HG03064 (cell line): Measurements from ENCODE around the gene MICAL2.

Experiments
- ATAC-seq: cut with Tn5 transposase; IDR thresholded peaks from one replicate; pipeline ENCODE4 v1.9.1; 2021; ENCODE audit warnings: low read depth; ENCODE audit not compliant: unreplicated experiment

MICAL2 gene

GRCh38 chr11:12165237-12165875 is 55.0 kb downstream of the MICAL2 start:
- no peak for ATAC-seq

DNA sequence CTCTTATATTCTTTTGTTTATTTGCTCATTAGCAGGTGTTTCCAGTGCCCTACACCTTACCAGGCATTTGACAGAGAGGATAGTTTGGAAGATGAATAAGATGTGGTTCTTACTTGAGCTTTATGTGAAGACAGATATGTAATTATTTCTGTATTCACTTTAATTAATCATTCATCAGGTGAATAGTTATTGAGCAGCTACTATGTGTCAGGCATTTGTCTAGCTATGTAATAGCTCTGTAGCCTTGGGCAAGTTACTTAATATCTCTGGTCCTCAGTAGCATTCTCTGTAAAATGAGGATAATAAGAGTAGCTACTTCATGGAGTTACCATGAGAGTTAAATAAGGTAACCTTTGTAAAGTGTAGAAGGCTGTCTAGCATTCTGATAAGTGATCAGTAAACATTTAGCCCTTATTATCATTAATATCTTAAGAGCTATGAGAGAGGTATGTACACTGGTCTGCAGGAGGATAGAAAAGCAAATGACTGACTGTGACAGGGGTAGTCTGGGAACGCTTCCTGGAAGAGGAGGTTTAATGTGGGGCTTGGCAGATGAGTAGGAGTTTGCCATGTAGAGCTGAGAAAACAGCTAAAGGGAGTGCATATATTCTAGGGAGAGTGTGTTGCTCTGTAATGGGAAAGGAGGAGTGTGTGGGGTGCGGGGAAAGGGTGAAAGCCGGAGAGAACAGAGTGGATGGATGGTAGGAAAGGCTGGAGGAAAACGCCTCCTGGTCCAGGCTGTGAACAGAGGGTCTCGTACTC is 56.1 kb downstream of the MICAL2 start:
- ATAC-seq = no peak

DNA sequence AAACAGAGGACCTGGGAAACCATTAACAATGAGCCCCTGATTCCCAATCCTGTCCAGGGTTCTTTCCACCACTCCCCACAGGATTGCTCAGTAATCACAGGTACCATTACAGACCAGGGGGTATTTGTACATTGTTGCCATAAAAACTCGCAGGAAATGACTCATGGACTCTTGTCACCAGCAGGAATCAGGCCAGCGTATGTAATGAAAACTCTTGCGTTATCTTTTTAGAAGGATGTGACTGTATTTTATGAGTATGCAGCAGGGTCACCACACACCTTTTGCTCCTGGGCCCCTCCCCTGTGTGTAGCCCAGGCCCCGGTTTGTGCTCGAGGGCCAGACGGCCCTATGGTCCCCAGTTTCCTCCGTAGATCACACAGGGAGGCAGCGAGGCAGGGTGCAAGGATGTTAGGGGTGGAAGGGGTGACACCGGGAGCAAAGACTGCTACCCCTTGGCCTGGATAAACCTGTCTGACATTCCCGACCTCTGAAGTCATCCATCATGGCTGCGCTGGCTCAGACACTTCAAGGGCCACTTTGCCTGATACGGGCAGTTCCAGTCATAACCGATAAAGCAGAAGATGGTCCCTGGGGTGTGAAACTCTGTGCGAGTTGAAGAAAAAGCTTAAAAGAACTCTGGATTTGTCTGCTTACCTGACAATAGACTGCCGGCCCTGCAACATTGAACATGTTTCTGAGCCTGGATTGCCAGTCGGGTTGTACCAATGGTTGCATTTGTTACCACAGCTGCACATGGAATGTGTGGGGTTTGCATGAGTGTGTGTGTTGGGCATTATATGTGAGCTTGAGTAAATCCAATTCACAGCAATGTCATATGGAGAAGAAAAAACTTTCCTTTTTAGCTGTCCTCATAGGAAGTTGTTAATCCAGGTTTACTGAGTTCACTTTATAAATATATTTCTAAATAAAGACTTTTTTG is 56.9 kb downstream of the MICAL2 start:
- no peak for ATAC-seq

- ATAC-seq = no peak
Observed at GRCh38 chr11:12168114-12168513, 57.7 kb downstream of the MICAL2 start.

DNA sequence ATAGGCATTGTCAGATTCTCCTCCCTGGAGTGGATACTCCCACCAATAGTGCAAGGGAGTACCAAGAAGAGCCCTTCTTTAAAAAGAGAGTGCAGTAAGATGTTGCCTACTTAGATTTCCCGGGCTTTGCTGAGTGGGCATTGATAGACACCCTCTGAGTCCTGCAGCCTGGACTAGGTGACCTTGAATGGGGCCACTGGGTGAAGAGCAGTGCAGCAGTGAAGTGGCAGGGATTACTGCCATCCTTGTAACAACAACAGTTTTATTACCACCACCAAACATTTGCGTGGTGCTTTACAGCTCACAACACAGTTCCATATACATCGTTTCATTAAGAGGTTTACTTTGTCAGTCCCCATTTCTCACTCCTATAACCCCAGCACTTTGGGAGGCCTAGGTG is 59.4 kb downstream of the MICAL2 start:
- no peak for ATAC-seq

DNA sequence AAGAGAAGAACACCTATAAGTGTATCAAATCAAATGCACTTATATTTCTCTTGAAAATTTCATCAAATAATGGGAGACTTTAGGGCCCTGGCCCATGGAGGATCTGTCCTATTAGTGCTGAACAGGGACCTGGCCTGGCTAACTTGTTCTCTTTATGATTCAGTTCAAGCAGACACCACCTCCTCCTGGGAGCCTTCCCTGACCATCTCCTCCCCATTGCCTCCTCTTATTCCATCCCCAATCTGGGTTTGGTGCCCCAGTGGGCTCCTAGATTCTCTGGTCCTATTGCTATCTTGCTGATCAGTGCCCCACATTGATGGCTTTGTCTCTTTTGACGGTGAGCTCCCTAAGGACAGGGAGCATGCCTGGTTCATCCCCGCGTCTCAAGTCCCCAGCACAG is 60.1 kb downstream of the MICAL2 start:
- ATAC-seq = no peak

GRCh38 chr11:12170984-12171383 is 60.6 kb downstream of the MICAL2 start:
- ATAC-seq = no peak

GRCh38 chr11:12171921-12172320 is 61.5 kb downstream of the MICAL2 start:
- ATAC-seq = no peak

- ATAC-seq = no peak
Observed at GRCh38 chr11:12172493-12173013, 62.2 kb downstream of the MICAL2 start.

GRCh38 chr11:12173111-12173510 is 62.7 kb downstream of the MICAL2 start:
- ATAC-seq = no peak

DNA sequence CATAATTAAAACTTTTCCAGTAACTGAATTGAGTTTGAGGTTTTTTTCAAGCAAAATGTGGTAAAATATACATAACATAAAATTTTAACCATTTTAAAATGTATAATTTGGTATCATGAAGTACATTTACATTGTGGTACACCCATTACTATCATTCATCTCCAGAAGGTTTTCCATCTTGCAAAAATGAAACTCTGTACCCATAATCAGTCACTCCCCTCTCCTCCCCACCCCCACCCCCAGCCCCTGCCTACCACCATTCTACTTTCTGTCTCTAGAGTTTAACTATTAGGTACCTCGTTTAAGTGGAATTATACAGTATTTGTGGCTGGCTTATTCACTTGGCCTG is 63.7 kb downstream of the MICAL2 start:
- ATAC-seq = peak; percentile 38

DNA sequence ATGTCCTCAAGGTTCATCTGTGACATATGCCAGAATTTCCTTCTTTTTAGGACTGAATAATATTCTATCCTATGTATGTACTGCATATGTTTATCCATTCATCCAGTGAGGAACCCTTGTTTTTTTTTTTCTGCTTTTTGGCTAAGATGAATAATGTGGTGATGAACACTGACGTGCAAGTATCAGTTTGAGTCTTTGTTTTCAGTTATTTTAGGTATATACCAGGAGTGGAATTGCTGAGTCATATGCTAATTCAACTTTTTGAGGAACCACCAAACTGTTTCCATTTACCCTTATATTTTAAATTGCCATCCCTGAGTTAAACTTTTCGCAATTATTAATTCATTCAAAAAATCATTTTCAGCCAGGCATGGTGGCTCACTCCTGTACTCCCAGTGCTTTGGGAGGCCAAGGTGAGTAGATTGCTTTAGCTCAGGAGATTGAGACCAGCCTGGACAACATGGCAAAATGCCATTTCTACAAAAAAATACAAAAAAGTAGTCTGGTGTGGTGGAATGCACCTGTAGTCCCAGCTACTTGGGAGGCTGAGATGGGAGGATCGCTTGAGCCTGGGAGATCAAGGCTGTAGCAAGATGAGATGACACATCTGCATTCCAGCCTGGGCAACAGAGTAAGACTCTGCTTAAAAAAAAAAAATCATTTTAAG is 64.2 kb downstream of the MICAL2 start:
- ATAC-seq = peak; percentile 77

- ATAC-seq = no peak
Observed at GRCh38 chr11:12175694-12176241, 65.4 kb downstream of the MICAL2 start.

GRCh38 chr11:12176410-12176809 is 66.0 kb downstream of the MICAL2 start:
- ATAC-seq = no peak

GRCh38 chr11:12177739-12178338 is 67.4 kb downstream of the MICAL2 start:
- ATAC-seq = no peak

DNA sequence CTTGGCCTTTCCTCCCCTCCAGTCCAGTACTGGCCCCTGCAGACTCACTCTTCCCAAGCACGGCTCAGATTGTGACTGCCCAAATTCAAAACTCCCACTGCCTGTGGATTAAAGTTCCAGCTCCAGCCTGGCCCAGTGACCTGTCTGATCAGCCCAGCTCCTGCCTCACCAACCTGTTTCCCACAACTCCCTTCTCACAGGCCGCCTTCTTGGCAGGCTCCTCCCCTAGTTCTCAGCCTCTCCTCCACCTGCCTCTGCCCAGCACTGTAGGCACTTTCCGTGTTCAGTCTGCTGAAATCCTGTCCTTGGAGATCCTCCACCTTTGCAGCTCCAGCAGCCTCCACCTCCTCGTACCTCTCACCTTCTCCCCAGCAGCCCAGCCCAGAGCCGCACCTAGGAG is 68.6 kb downstream of the MICAL2 start:
- no peak for ATAC-seq

DNA sequence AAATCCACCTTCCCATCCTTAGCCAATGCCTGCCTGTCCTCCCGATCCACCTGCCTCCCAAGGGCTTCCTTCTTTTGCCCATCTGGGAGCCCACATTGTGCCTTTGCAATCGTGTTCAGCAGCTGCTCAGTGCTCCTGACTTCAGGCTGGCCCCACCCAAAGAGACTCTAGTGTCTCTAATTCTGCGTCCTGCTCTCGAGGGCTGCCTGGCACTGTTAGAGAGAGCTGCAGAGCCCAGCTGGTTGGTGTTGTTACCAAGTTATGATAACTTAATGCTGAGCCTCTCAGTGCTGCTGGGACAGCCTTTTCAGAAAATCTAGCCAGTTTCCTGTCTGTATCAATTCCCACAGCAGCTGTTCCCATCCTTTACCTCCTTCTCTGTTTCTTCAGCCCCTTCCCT is 69.1 kb downstream of the MICAL2 start:
- ATAC-seq = no peak

DNA sequence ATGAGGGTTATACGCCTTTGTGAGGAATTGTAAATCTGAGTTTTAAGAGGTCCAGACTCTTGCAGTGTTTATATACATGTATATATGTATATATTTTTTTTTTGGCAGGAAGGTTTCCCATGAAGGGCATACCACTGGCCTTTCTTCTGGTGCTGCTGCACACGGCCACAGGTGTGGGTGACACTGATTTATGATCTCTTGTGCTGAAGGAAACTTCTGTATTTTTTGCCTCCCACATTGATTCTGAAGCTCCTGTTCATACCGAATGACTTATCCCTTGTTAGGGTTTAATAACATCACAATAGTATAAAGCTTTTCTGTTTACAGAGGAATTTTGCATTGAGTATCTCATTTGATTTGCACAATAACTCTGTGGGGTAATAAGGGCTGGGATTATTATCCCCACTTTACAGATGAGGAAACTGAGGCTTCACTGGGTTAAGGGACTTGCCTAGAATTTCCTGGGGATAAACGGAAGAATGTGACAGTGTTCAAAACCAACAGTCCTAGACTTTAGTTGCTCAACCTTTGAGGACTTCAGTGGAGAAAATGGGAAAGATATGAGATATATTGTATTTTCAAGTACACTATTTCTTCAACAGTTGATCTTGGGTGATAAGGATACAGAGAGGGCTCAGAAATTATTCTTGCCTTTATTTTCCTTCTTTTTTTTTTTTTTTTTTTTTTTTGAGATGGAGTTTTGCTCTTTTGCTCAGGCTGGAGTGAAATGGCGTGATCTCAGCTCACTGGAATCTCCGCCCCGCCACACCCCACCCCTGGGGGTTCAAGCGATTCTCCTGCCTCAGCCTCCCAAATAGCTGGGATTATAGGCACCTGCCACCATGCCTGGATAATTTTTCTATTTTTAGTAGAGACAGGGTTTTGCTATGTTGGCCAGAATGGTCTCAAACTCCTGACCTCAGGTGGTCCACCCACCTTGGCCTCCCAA is 70.1 kb downstream of the MICAL2 start:
- no peak for ATAC-seq

DNA sequence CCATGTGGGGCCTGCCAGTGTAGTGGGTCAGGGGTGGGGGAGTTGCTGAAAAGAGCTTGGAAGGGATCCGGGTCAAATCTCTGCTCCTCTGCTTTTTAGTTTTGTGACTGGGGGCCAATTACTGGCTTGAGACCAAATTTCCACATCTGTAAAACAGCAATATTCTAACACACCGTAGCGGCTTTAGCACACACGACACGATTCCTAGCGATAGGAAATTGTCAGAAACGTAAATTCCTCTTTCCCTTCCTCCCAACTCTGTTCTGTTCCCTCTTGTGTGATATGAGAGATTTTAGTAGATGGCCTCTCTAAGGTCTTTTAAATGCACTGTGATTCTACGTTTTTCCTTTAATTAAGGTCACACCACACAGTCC is 71.9 kb downstream of the MICAL2 start:
- ATAC-seq = no peak
